Stimulated activated CD8-positive, alpha-beta memory T cell treated with anti-CD3 and anti-CD28 coated beads, Interleukin-12 subunit alpha, Interleukin-12 subunit beta, amount 100 ng/mL, for 1 hour (primary cell): ENCODE measurements around the gene TCF12.
"Not testable (repeated sequence)": the region's sequence is repeated elsewhere in the genome, so short reads cannot be mapped to it uniquely, and the experiment has no call there.

Source experiments
- DNase-seq: peaks from one replicate; pipeline ENCODE4 v3.0.0-alpha.2; 2020; ENCODE audit warnings: low read depth

The TCF12 gene

GRCh38 chr15:56978898-56979662 lies 60.6 kb downstream of the TCF12 start:
- DNase-seq = no peak

- DNase-seq = no peak
These were observed 62.0 kb downstream of the TCF12 start for GRCh38 chr15:56980473-56980872.

GRCh38 chr15:56981160-56981559 lies 62.7 kb downstream of the TCF12 start:
- no peak for DNase-seq

GRCh38 chr15:56982987-56983386 lies 64.5 kb downstream of the TCF12 start:
- DNase-seq = no peak

- no peak for DNase-seq
These were observed 66.4 kb downstream of the TCF12 start for GRCh38 chr15:56984681-56985481.

GRCh38 chr15:56985856-56986255 lies 67.4 kb downstream of the TCF12 start:
- no peak for DNase-seq

GRCh38 chr15:56987286-56987685 lies 68.8 kb downstream of the TCF12 start:
- no peak for DNase-seq

- DNase-seq = no peak
These were observed 69.8 kb downstream of the TCF12 start for GRCh38 chr15:56988219-56988618.

- DNase-seq = no peak
These were observed 71.0 kb downstream of the TCF12 start for GRCh38 chr15:56989411-56989924.

GRCh38 chr15:56991017-56991416 lies 72.6 kb downstream of the TCF12 start:
- no peak for DNase-seq

GRCh38 chr15:56992725-56993124 lies 74.3 kb downstream of the TCF12 start:
- no peak for DNase-seq

GRCh38 chr15:56994280-56994679 lies 75.8 kb downstream of the TCF12 start:
- DNase-seq = no peak

GRCh38 chr15:56996093-56996492 lies 77.6 kb downstream of the TCF12 start:
- DNase-seq = no peak

- no peak for DNase-seq
These were observed 78.5 kb downstream of the TCF12 start for GRCh38 chr15:56996746-56997470.

GRCh38 chr15:57003418-57003817 lies 85.0 kb downstream of the TCF12 start:
- DNase-seq = no peak

- no peak for DNase-seq
These were observed 86.8 kb downstream of the TCF12 start for GRCh38 chr15:57005244-57005643.

GRCh38 chr15:57007797-57008196 lies 89.4 kb downstream of the TCF12 start:
- DNase-seq = not testable (repeated sequence)

GRCh38 chr15:57010724-57011123 lies 92.3 kb downstream of the TCF12 start:
- no peak for DNase-seq

GRCh38 chr15:57012556-57012955 lies 94.1 kb downstream of the TCF12 start:
- no peak for DNase-seq

- DNase-seq = not testable (repeated sequence)
These were observed 96.5 kb downstream of the TCF12 start for GRCh38 chr15:57014896-57015295.

- no peak for DNase-seq
These were observed 96.9 kb downstream of the TCF12 start for GRCh38 chr15:57015360-57015759.

- no peak for DNase-seq
These were observed 97.5 kb downstream of the TCF12 start for GRCh38 chr15:57015897-57016296.
